Mesenchymal stem cell (in vitro differentiated cells and primary cell): Measurements from ENCODE around the gene TMCO5A.

Experiments used
- DNase-seq: peaks from one replicate; pipeline ENCODE4 v3.0.0-alpha.2; 2013
- H2AFZ ChIP-seq: one replicate; pipeline ENCODE4 v1.6.1; 2013; ENCODE audit warnings: low read depth, mild to moderate bottlenecking, control low read depth, inconsistent platforms, low read length, moderate library complexity
- H2AK5ac ChIP-seq: 2 replicates; pipeline ENCODE4 v1.6.1; 2013; ENCODE audit warnings: low read length, moderate library complexity, mild to moderate bottlenecking, inconsistent platforms; ENCODE audit not compliant: severe bottlenecking
- H2BK120ac ChIP-seq: one replicate; pipeline ENCODE4 v1.6.1; 2013; ENCODE audit warnings: low read depth, mild to moderate bottlenecking, inconsistent platforms, low read length, moderate library complexity
- H2BK12ac ChIP-seq, 2 experiments: one replicate each; pipeline ENCODE4 v1.6.1; 2013; ENCODE audit warnings: inconsistent platforms in 2 of 2, low read length in 2 of 2, mild to moderate bottlenecking in 2 of 2, moderate library complexity in 2 of 2, control low read depth in 1 of 2
- H2BK15ac ChIP-seq: one replicate; pipeline ENCODE4 v1.6.1; 2013; ENCODE audit warnings: mild to moderate bottlenecking, low read depth, inconsistent platforms; ENCODE audit not compliant: poor library complexity, severe bottlenecking
- H2BK5ac ChIP-seq: 2 replicates; pipeline ENCODE4 v1.6.1; 2013; ENCODE audit warnings: low read depth, mild to moderate bottlenecking, low read length, control low read depth, inconsistent platforms; ENCODE audit not compliant: poor library complexity, severe bottlenecking
- H3K14ac ChIP-seq, 2 experiments: one replicate each; pipeline ENCODE4 v1.6.1; 2013; ENCODE audit warnings: inconsistent platforms in 2 of 2, low read length in 2 of 2, control low read depth in 1 of 2, mild to moderate bottlenecking in 1 of 2, moderate library complexity in 1 of 2
- H3K18ac ChIP-seq, 2 experiments: one replicate each; pipeline ENCODE4 v1.6.1; 2013; ENCODE audit warnings: inconsistent platforms in 2 of 2, low read length in 2 of 2, control low read depth in 1 of 2, low read depth in 1 of 2, mild to moderate bottlenecking in 1 of 2
- H3K23ac ChIP-seq, 2 experiments: one replicate each; pipeline ENCODE4 v1.6.1; 2013; ENCODE audit warnings: inconsistent platforms in 2 of 2, low read length in 2 of 2, mild to moderate bottlenecking in 2 of 2, moderate library complexity in 2 of 2, control low read depth in 1 of 2
- H3K27ac ChIP-seq: 2 replicates; pipeline ENCODE4 v1.5.1; 2013; ENCODE audit warnings: mild to moderate bottlenecking, moderate library complexity, low read length, control low read depth, inconsistent platforms; ENCODE audit not compliant: poor library complexity, severe bottlenecking
- H3K27me3 ChIP-seq, 2 experiments: 2 replicates each; pipeline versions ENCODE4 v1.6.1 to v1.7.0; 2013; ENCODE audit warnings: low read length in 2 of 2, mild to moderate bottlenecking in 2 of 2, moderate library complexity in 2 of 2, control low read depth in 1 of 2, inconsistent platforms in 1 of 2; ENCODE audit not compliant: control insufficient read depth in 1 of 2, insufficient read depth in 1 of 2
- H3K36me3 ChIP-seq, 2 experiments: 2 replicates each; pipeline versions ENCODE4 v1.6.1 to v1.7.0; 2013; ENCODE audit warnings: low read length in 2 of 2, control low read depth in 1 of 2, inconsistent platforms in 1 of 2, low read depth in 1 of 2, mild to moderate bottlenecking in 1 of 2; ENCODE audit not compliant: insufficient read depth in 2 of 2, control insufficient read depth in 1 of 2
- H3K4ac ChIP-seq, 2 experiments: one replicate each; pipeline ENCODE4 v1.6.1; 2013; ENCODE audit warnings: inconsistent platforms in 2 of 2, low read length in 2 of 2, mild to moderate bottlenecking in 2 of 2, moderate library complexity in 2 of 2, control low read depth in 1 of 2, low read depth in 1 of 2
- H3K4me1 ChIP-seq: 2 replicates; pipeline ENCODE4 v1.6.1; 2013; ENCODE audit warnings: low read depth, low read length, control low read depth; ENCODE audit not compliant: control insufficient read depth, insufficient read depth
- H3K4me2 ChIP-seq: 2 replicates; pipeline ENCODE4 v1.6.1; 2013; ENCODE audit warnings: low read length, mild to moderate bottlenecking, inconsistent platforms; ENCODE audit not compliant: poor library complexity, severe bottlenecking
- H3K4me3 ChIP-seq, 2 experiments: 2 replicates each; pipeline versions ENCODE4 v1.5.1 to v1.7.0; 2013; ENCODE audit warnings: low read length in 2 of 2, mild to moderate bottlenecking in 2 of 2, control low read depth in 1 of 2, low read depth in 1 of 2; ENCODE audit not compliant: insufficient read depth in 1 of 2
- H3K79me1 ChIP-seq: replicated peaks from 2 replicates; pipeline ENCODE4 v1.6.1; 2013; ENCODE audit warnings: mild to moderate bottlenecking, control low read depth, low read length, inconsistent platforms; ENCODE audit not compliant: poor library complexity, severe bottlenecking
- H3K9ac ChIP-seq: 2 replicates; pipeline ENCODE4 v1.7.0; 2013; ENCODE audit warnings: mild to moderate bottlenecking, low read length, moderate library complexity
- H3K9me3 ChIP-seq: 2 replicates; pipeline ENCODE4 v1.7.0; 2013; ENCODE audit warnings: mild to moderate bottlenecking, low read length; ENCODE audit not compliant: control insufficient read depth
- H4K8ac ChIP-seq: one replicate; pipeline ENCODE4 v1.6.1; 2013; ENCODE audit warnings: inconsistent platforms, mild to moderate bottlenecking, low read length, moderate library complexity
- H4K91ac ChIP-seq: one replicate; pipeline ENCODE4 v1.6.1; 2013; ENCODE audit warnings: mild to moderate bottlenecking, low read length, inconsistent platforms
- WGBS: methylation state at CpG from one replicate; pipeline ENCODE4 v1.1.7; 2013; ENCODE audit warnings: mixed read lengths; 5-methylcytosine and 5-hydroxymethylcytosine counted together

The TMCO5A gene

GRCh38 chr15:37979671-37980409, 45.4 kb downstream of the TMCO5A start:
- Histone ChIP-seq H2BK120ac (no peak overlapping the region), H4K8ac (no peak overlapping the region), H3K79me1 (no peaks in the 10 kb centered on the region), H2BK15ac (peak overlapping the region; percentile 37), H3K23ac (no peak overlapping the region), H4K91ac (peak overlapping the region; percentile 49), H3K36me3 (no peaks in the 10 kb centered on the region), H3K27me3 (no peaks in the 10 kb centered on the region), H2AFZ (no peak overlapping the region), H3K9ac (no peak overlapping the region), H2BK12ac (peak overlapping the region in 1 of 2 experiments; percentile 48), H3K9me3 (no peaks in the 10 kb centered on the region), H3K4me1 (no peaks in the 10 kb centered on the region), H3K18ac (peak overlapping the region in 1 of 2 experiments; percentile 60), H3K27ac (no peak overlapping the region), H2BK5ac (no peak overlapping the region), H3K14ac (peak overlapping the region in 1 of 2 experiments; percentile 83), H3K4me3 (peak overlapping the region in 1 of 2 experiments; percentile 7), H3K4ac (no peak overlapping the region), H2AK5ac (no peak overlapping the region), H3K4me2 (no peak overlapping the region)
- WGBS = 91% methylated on average over 11 of the region's 11 CpGs
- DNase-seq = no peak

GRCh38 chr15:37981201-37981600, 46.8 kb downstream of the TMCO5A start:
- no peaks in the 10 kb centered on the region for H3K79me1 ChIP-seq
- H2BK15ac ChIP-seq = no peak overlapping the region
- H3K14ac ChIP-seq = no peak overlapping the region
- no peaks in the 10 kb centered on the region for H3K36me3 ChIP-seq
- no peaks in the 10 kb centered on the region for H3K4me1 ChIP-seq
- no peak overlapping the region for H2AFZ ChIP-seq
- no peaks in the 10 kb centered on the region for H3K9me3 ChIP-seq
- H3K27ac ChIP-seq = no peak overlapping the region
- WGBS = 88% methylated on average over 4 of the region's 5 CpGs
- H3K27me3 ChIP-seq = no peaks in the 10 kb centered on the region
- no peak overlapping the region for H3K4ac ChIP-seq
- H2BK120ac ChIP-seq = no peak overlapping the region
- no peak overlapping the region for H3K9ac ChIP-seq
- H2BK12ac ChIP-seq = no peak overlapping the region
- H2BK5ac ChIP-seq = no peak overlapping the region
- H3K23ac ChIP-seq = no peak overlapping the region
- H4K91ac ChIP-seq = no peak overlapping the region
- no peak overlapping the region for H4K8ac ChIP-seq
- H2AK5ac ChIP-seq = no peak overlapping the region
- no peak overlapping the region for H3K18ac ChIP-seq
- no peak overlapping the region for H3K4me3 ChIP-seq
- no peak overlapping the region for H3K4me2 ChIP-seq
- no peak for DNase-seq

GRCh38 chr15:37981775-37982174, 47.3 kb downstream of the TMCO5A start:
- Histone ChIP-seq H3K14ac (no peak overlapping the region), H3K4me1 (no peaks in the 10 kb centered on the region), H3K23ac (no peak overlapping the region), H2AFZ (no peak overlapping the region), H3K9me3 (no peaks in the 10 kb centered on the region), H3K27ac (no peak overlapping the region), H2BK12ac (no peak overlapping the region), H2AK5ac (no peak overlapping the region), H3K4me3 (no peak overlapping the region), H3K4me2 (no peak overlapping the region), H2BK15ac (no peak overlapping the region), H3K79me1 (no peaks in the 10 kb centered on the region), H4K91ac (no peak overlapping the region), H3K36me3 (no peaks in the 10 kb centered on the region), H3K27me3 (no peaks in the 10 kb centered on the region), H4K8ac (no peak overlapping the region), H3K4ac (no peak overlapping the region), H3K18ac (no peak overlapping the region), H3K9ac (no peak overlapping the region), H2BK120ac (no peak overlapping the region), H2BK5ac (no peak overlapping the region)
- 73% methylated on average over 3 of the region's 3 CpGs for WGBS
- peak; percentile 56 for DNase-seq

- Histone ChIP-seq H3K18ac (no peak overlapping the region), H2BK12ac (no peak overlapping the region), H2BK120ac (no peak overlapping the region), H3K23ac (no peak overlapping the region), H3K14ac (no peak overlapping the region), H3K36me3 (no peaks in the 10 kb centered on the region), H3K79me1 (no peaks in the 10 kb centered on the region), H3K4me3 (no peak overlapping the region), H3K4me2 (no peak overlapping the region), H2BK5ac (no peak overlapping the region), H2AK5ac (no peak overlapping the region), H3K9me3 (peaks cover 11% of the 10 kb centered on the region), H4K91ac (no peak overlapping the region), H3K4me1 (no peaks in the 10 kb centered on the region), H4K8ac (no peak overlapping the region), H2AFZ (no peak overlapping the region), H3K27ac (no peak overlapping the region), H3K27me3 (no peaks in the 10 kb centered on the region), H3K9ac (no peak overlapping the region), H2BK15ac (no peak overlapping the region), H3K4ac (no peak overlapping the region)
- DNase-seq = peak; percentile 40
- WGBS = no CpG with 5 or more reads among the region's 1 CpG
These were observed 49.9 kb downstream of the TMCO5A start for GRCh38 chr15:37984368-37984767.
